Calu3 (cell line): ENCODE data around the gene TCF7L2. TPM values are rescaled to one million over a fixed set of nuclear protein-coding genes. Genes with fewer than 3 reads are reported as not detected.

ENCODE experiments used
- Bru-seq: library from RNA; stranded (reverse); fragments of 400-500 nt; gene quantifications from one replicate; lab custom pipeline; 2021; lab: Mats Ljungman, UMichigan
- BruChase-seq, 2 experiments: library from RNA; stranded (reverse); fragments of 400-500 nt; gene quantifications; one replicate each; lab custom pipeline; 2021; lab: Mats Ljungman, UMichigan
- BruUV-seq: library from RNA; stranded (reverse); fragments of 400-500 nt; replicated peaks from 2 replicates; lab custom pipeline; 2021; lab: Mats Ljungman, UMichigan
- CTCF ChIA-PET: fragments of 300-600 bp; sonication (Branson Sonifier 250); formaldehyde crosslinking; loops from one replicate; lab custom pipeline; 2022; ENCODE audit warnings: antibody characterized with exemption; lab: Charles Lee
- DNase-seq: peaks from one replicate; pipeline ENCODE4 v3.0.0; 2022
- H3K27ac Mint-ChIP-seq: one replicate; pipeline ENCODE4 v1.8.0; 2022; ENCODE audit warnings: mixed read lengths; ENCODE audit not compliant: unreplicated experiment
- H3K27me3 Mint-ChIP-seq: one replicate; pipeline ENCODE4 v1.8.0; 2022; ENCODE audit warnings: mixed read lengths; ENCODE audit not compliant: unreplicated experiment
- H3K36me3 Mint-ChIP-seq: one replicate; pipeline ENCODE4 v1.8.0; 2022; ENCODE audit warnings: mild to moderate bottlenecking, moderate library complexity, mixed read lengths; ENCODE audit not compliant: insufficient read depth, unreplicated experiment
- H3K4me1 Mint-ChIP-seq: one replicate; pipeline ENCODE4 v1.8.0; 2022; ENCODE audit warnings: mild to moderate bottlenecking, low read depth, mixed read lengths; ENCODE audit not compliant: unreplicated experiment
- H3K4me3 Mint-ChIP-seq: one replicate; pipeline ENCODE4 v1.8.0; 2022; ENCODE audit warnings: mild to moderate bottlenecking, low read depth, moderate library complexity, mixed read lengths; ENCODE audit not compliant: unreplicated experiment
- H3K9me3 Mint-ChIP-seq: one replicate; pipeline ENCODE4 v1.8.0; 2022; ENCODE audit warnings: low read depth, mixed read lengths; ENCODE audit not compliant: unreplicated experiment
- intact Hi-C: fragments of 100-400 bp; cut with micrococcal nuclease; formaldehyde crosslinking; loops from one replicate; pipeline ENCODE4 v1.10.0; 2022; ENCODE audit not compliant: unreplicated experiment
- long read RNA-seq: library from polyadenylated mRNA; stranded (forward); transcript quantifications from one replicate; pipeline ENCODE4 v2.0.0, GENCODE V29; 2022
- total RNA-seq: library from RNA; stranded (reverse); gene quantifications from 2 replicates; pipeline ENCODE4 v1.2.3, GENCODE V29; 2022
- TF ChIP-seq, protein P1 (sequence below): fragments of 200-600 bp; IDR thresholded peaks from one replicate; pipeline ENCODE4 v1.8.0; 2022; ENCODE audit warnings: antibody characterized with exemption; ENCODE audit not compliant: unreplicated experiment

Gene TCF7L2
- total RNA-seq (36.6 and 43.0 TPM in 2 replicates), Bru-seq, nascent RNA (percentile 93 among the genes with signal in this experiment), BruChase-seq, experiment 1, labeled RNA remaining after a 6-hour chase (percentile 79 among the genes with signal in this experiment), BruChase-seq, experiment 2, labeled RNA remaining after a 2-hour chase (percentile 78 among the genes with signal in this experiment)
- long read RNA-seq, partial matches to known transcripts: 5 of 13 reads
- long read RNA-seq, other reads (novel, unspliced or antisense): 8 of 13 reads

- no peaks in the 10 kb centered on the region for H3K9me3 Mint-ChIP-seq
- intact Hi-C loops: loop anchor here (2.0 to 10.0 kb wide), 3 partner anchors 139 to 435 kb away; no protein-coding TSS in a partner anchor
- H3K4me3 Mint-ChIP-seq: peak within 1 kb of the TSS; percentile 80
- peak; percentile 91 for DNase-seq
- BruUV-seq: no TSS peak
- H3K36me3 Mint-ChIP-seq: peaks cover 49% of the 10 kb centered on the region
- H3K4me1 Mint-ChIP-seq: peaks cover 26% of the 10 kb centered on the region
- H3K27me3 Mint-ChIP-seq: no peaks in the 10 kb centered on the region
- CTCF ChIA-PET: interaction anchor here (0.6 to 1.2 kb wide), 5 partner anchors 9 to 861 kb away, joined by 3 to 11 read pairs (median 4); no protein-coding TSS in a partner anchor
- peak within 1 kb of the TSS; percentile 94 for H3K27ac Mint-ChIP-seq
- TF ChIP-seq, protein P1, sequence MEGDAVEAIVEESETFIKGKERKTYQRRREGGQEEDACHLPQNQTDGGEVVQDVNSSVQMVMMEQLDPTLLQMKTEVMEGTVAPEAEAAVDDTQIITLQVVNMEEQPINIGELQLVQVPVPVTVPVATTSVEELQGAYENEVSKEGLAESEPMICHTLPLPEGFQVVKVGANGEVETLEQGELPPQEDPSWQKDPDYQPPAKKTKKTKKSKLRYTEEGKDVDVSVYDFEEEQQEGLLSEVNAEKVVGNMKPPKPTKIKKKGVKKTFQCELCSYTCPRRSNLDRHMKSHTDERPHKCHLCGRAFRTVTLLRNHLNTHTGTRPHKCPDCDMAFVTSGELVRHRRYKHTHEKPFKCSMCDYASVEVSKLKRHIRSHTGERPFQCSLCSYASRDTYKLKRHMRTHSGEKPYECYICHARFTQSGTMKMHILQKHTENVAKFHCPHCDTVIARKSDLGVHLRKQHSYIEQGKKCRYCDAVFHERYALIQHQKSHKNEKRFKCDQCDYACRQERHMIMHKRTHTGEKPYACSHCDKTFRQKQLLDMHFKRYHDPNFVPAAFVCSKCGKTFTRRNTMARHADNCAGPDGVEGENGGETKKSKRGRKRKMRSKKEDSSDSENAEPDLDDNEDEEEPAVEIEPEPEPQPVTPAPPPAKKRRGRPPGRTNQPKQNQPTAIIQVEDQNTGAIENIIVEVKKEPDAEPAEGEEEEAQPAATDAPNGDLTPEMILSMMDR: no peak
Measured at GRCh38 chr10:112949875-112950507, at the start of gene TCF7L2. TSS of gene TCF7L2 (plus strand) at chr10:112950247. CDS start at chr10:112950757, 510 bp downstream.

DNA sequence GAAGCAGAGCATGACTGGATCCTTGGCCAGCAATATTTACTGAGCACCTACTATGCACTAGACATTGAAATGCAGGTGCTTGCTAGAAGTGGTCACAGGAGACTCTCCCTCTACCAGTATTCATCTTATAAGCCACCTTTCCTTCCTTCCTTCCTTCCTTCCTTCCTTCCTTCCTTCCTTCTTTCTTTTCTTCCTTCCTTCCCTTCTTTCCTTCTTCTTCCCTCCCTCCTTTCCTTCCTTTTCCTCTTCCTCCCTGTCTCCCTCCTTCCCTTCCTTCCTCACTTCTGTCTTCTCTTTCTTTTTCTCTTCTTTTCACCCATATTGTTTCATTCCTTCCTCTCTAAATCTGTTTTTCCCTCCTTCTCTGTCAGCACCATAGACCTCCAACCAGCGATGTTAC is 47.3 kb upstream of the TCF7L2 start:
- Mint-ChIP-seq H3K36me3 (peaks cover 4% of the 10 kb centered on the region), H3K9me3 (peaks cover 3% of the 10 kb centered on the region), H3K27me3 (no peaks in the 10 kb centered on the region), H3K4me1 (peaks cover 15% of the 10 kb centered on the region), H3K27ac (no peak overlapping the region), H3K4me3 (no peak overlapping the region)
- no peak for DNase-seq
- intact Hi-C loops: no loop called here
- CTCF ChIA-PET: no interaction called here
- TF ChIP-seq, protein P1: no peak
- BruUV-seq: no TSS peak

DNA sequence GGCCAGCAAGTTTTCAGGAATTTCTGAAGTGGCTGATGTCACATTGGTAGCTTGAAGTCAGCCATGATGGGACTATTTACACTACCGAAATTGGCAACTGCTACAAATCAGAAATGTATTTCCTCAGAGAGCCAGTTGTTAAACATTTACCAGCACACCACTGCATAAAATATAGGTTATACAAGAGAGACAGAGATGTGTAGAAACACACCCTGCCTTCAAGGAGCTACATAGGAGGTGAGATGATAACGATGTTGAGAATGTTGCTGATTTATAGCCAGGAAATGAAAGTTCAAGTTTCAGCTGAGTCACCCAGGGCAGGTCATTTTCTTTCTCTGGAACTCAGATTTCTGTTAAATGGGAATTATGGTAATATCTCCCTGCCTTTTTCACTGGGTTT is 46.0 kb upstream of the TCF7L2 start:
- Mint-ChIP-seq H3K9me3 (peaks cover 3% of the 10 kb centered on the region), H3K27me3 (no peaks in the 10 kb centered on the region), H3K4me3 (no peak overlapping the region), H3K4me1 (peaks cover 13% of the 10 kb centered on the region), H3K36me3 (peaks cover 4% of the 10 kb centered on the region), H3K27ac (no peak overlapping the region)
- CTCF ChIA-PET: no interaction called here
- no TSS peak for BruUV-seq
- TF ChIP-seq, protein P1: no peak
- intact Hi-C loops: no loop called here
- DNase-seq: no peak

GRCh38 chr10:112906945-112907344 is 43.1 kb upstream of the TCF7L2 start:
- no peak overlapping the region for H3K27ac Mint-ChIP-seq
- peaks cover 5% of the 10 kb centered on the region for H3K9me3 Mint-ChIP-seq
- peaks cover under 1% of the 10 kb centered on the region for H3K4me1 Mint-ChIP-seq
- H3K27me3 Mint-ChIP-seq: no peaks in the 10 kb centered on the region
- H3K36me3 Mint-ChIP-seq: peaks cover 4% of the 10 kb centered on the region
- DNase-seq: no peak
- CTCF ChIA-PET: no interaction called here
- H3K4me3 Mint-ChIP-seq: no peak overlapping the region
- TF ChIP-seq, protein P1: no peak
- intact Hi-C loops: no loop called here
- no TSS peak for BruUV-seq
